Endothelial cell of umbilical vein (primary cell): ENCODE measurements around the gene FAM210A. TPM values are rescaled to one million over a fixed set of nuclear protein-coding genes. Genes with fewer than 3 reads are reported as not detected.

Source experiments
- BruUV-seq: library from RNA; stranded (reverse); fragments of 400-500 nt; replicated peaks from 2 replicates; lab custom pipeline; 2021; lab: Mats Ljungman, UMichigan
- CTCF ChIA-PET: fragments of 300-600, 350-600 bp; sonication (Branson Sonifier 250); formaldehyde crosslinking; loops from one replicate; lab custom pipeline; 2021; ENCODE audit warnings: antibody characterized with exemption, inconsistent platforms; lab: Charles Lee
- POLR2A ChIA-PET: fragments of 300-600, 350-600 bp; sonication (Branson Sonifier 250); formaldehyde crosslinking; loops from one replicate; lab custom pipeline; 2021; ENCODE audit warnings: antibody characterized with exemption, inconsistent platforms; lab: Charles Lee
- DNase-seq: peaks from one replicate; pipeline ENCODE4 v3.0.0-alpha.2; 2011; ENCODE audit warnings: low read depth, low spot score
- FAIRE-seq: peaks from 2 replicates; lab custom pipeline; 2011; peaks lifted over from hg19 to GRCh38; lab: Jason Lieb, UNC
- H2AFZ ChIP-seq: 2 replicates; pipeline ENCODE4 v1.6.0; 2012; ENCODE audit warnings: low read depth, low read length, control low read depth, inconsistent platforms
- H3K27ac ChIP-seq: 2 replicates; pipeline ENCODE4 v1.5.1; 2011; ENCODE audit warnings: low read depth, mild to moderate bottlenecking, control low read depth, low read length, moderate library complexity; ENCODE audit not compliant: insufficient read depth
- H3K27me3 ChIP-seq, 2 experiments: 2 replicates each; pipeline versions ENCODE4 v1.6.0 to v1.6.1; 2011; ENCODE audit warnings: low read length in 2 of 2, mixed read lengths in 1 of 2; ENCODE audit not compliant: control insufficient read depth in 2 of 2, insufficient read depth in 2 of 2
- H3K36me3 ChIP-seq, 2 experiments: 2 replicates in 1 of 2; 3 replicates in 1 of 2; pipeline ENCODE4 v1.5.1; 2011; ENCODE audit warnings: low read length in 2 of 2, mild to moderate bottlenecking in 1 of 2, moderate library complexity in 1 of 2; ENCODE audit not compliant: control insufficient read depth in 2 of 2, insufficient read depth in 2 of 2; ENCODE audit errors: extremely low read depth in 1 of 2
- H3K4me1 ChIP-seq: 3 replicates; pipeline ENCODE4 v1.5.1; 2011; ENCODE audit warnings: mild to moderate bottlenecking, low read length; ENCODE audit not compliant: control insufficient read depth, insufficient read depth; ENCODE audit errors: extremely low read depth
- H3K4me2 ChIP-seq: 2 replicates; pipeline ENCODE4 v1.6.1; 2011; ENCODE audit warnings: low read length, control low read depth, mixed read lengths; ENCODE audit not compliant: insufficient read depth
- H3K4me3 ChIP-seq, 3 experiments: fragments of 200-600 bp in 1 of 3; sonication (generic), shearing (Covaris generic) in 1 of 3; replicated peaks in 1 of 3; 2 replicates each; pipeline ENCODE4 v1.5.1; 2011 to 2016; ENCODE audit warnings: control low read depth in 3 of 3, low read length in 3 of 3, mild to moderate bottlenecking in 2 of 3, inconsistent platforms in 1 of 3, low read depth in 1 of 3, moderate library complexity in 1 of 3; ENCODE audit not compliant: insufficient read depth in 1 of 3
- H3K79me2 ChIP-seq: 2 replicates; pipeline ENCODE4 v1.6.0; 2012; ENCODE audit warnings: low read length, inconsistent platforms; ENCODE audit not compliant: control insufficient read depth, insufficient read depth
- H3K9ac ChIP-seq: replicated peaks from 2 replicates; pipeline ENCODE3; 2011; ENCODE audit warnings: low read length, control low read depth; ENCODE audit not compliant: insufficient read depth; ENCODE audit errors: extremely low read depth
- H3K9me1 ChIP-seq: replicated peaks from 3 replicates; pipeline ENCODE4 v1.6.0; 2011; ENCODE audit warnings: mild to moderate bottlenecking, low read length; ENCODE audit not compliant: control insufficient read depth, insufficient read depth; ENCODE audit errors: extremely low read depth
- H3K9me3 ChIP-seq: replicated peaks from 2 replicates; pipeline ENCODE4 v1.5.1; 2012; ENCODE audit warnings: low read length, inconsistent platforms; ENCODE audit not compliant: control insufficient read depth, insufficient read depth
- H4K20me1 ChIP-seq: replicated peaks from 2 replicates; pipeline ENCODE3; 2011; ENCODE audit warnings: mild to moderate bottlenecking, low read length; ENCODE audit not compliant: control insufficient read depth, insufficient read depth; ENCODE audit errors: extremely low read depth
- EZH2 ChIP-seq: IDR thresholded peaks from 2 replicates; pipeline ENCODE4 v1.6.1; 2012; ENCODE audit warnings: borderline replicate concordance, low read depth, mild to moderate bottlenecking, moderate library complexity, low read length, inconsistent platforms; ENCODE audit not compliant: severe bottlenecking
- FOS ChIP-seq: IDR thresholded peaks from 2 replicates; pipeline ENCODE4 v1.6.1; 2011; ENCODE audit warnings: mild to moderate bottlenecking, low read length, moderate library complexity, borderline replicate concordance; ENCODE audit not compliant: insufficient read depth
- GATA2 ChIP-seq: IDR thresholded peaks from 2 replicates; pipeline ENCODE4 v1.7.0; 2011; ENCODE audit warnings: low read depth, mild to moderate bottlenecking, moderate library complexity, mixed read lengths, low read length; ENCODE audit not compliant: insufficient read length, insufficient read depth
- JUN ChIP-seq: IDR thresholded peaks from 2 replicates; pipeline ENCODE4 v1.6.1; 2011; ENCODE audit warnings: borderline replicate concordance, low read depth; ENCODE audit not compliant: insufficient read length, insufficient read depth
- MYC ChIP-seq: IDR thresholded peaks from one replicate; pipeline ENCODE4 v1.6.1; 2011; ENCODE audit warnings: mild to moderate bottlenecking, low read depth, low read length
- POLR2A ChIP-seq: IDR thresholded peaks from 2 replicates; pipeline ENCODE4 v1.6.1; 2012; ENCODE audit warnings: low read depth, mild to moderate bottlenecking, control low read depth, low read length
- POLR2AphosphoS5 ChIP-seq: IDR thresholded peaks from 2 replicates; pipeline ENCODE4 v1.6.1; 2012; ENCODE audit warnings: low read depth, mild to moderate bottlenecking, control low read depth, low read length, moderate library complexity; ENCODE audit not compliant: insufficient read depth
- dilution Hi-C: fragments of 300-500 bp; cut with MboI; formaldehyde crosslinking; loops from one replicate; pipeline ENCODE4 v1.15.0; 2019; ENCODE audit warnings: low sequenced_read_pairs; ENCODE audit not compliant: extremely low pct_ligation_motif_present
- intact Hi-C: fragments of 100-400 bp; cut with micrococcal nuclease; formaldehyde crosslinking; loops from one replicate; pipeline ENCODE4 v1.10.0; 2022
- polyA plus RNA-seq, 4 experiments: library from polyadenylated mRNA; depleted of rRNA in 3 of 4; stranded (reverse) in 3 of 4; unstranded in 1 of 4; fragments of >200 nt; gene quantifications; 2 replicates each; pipeline versions ENCODE4 v1.2.1 to v1.2.3, GENCODE V29; 2011 to 2012; ENCODE audit warnings: missing spikeins in 1 of 4
- total RNA-seq: library from RNA; stranded (reverse); gene quantifications from 2 replicates; pipeline ENCODE4 v1.2.3, GENCODE V29; 2021
- TF ChIP-seq, protein P1 (sequence below), 2 donors: IDR thresholded peaks; 1 replicate in 1 of 2; 2 replicates in 1 of 2; pipeline ENCODE4 v1.5.1; 2011; ENCODE audit warnings: low read length in 2 of 2, mild to moderate bottlenecking in 2 of 2, moderate library complexity in 2 of 2, control low read depth in 1 of 2, inconsistent platforms in 1 of 2, low read depth in 1 of 2; ENCODE audit not compliant: insufficient read depth in 1 of 2; ENCODE audit errors: extremely low read depth in 1 of 2
- TF ChIP-seq, protein P2 (sequence below): IDR thresholded peaks from 2 replicates; pipeline ENCODE4 v1.6.1; 2011; ENCODE audit not compliant: insufficient read depth, insufficient read length

Gene FAM210A
- total and polyA plus RNA-seq, 2 donors (not counting 3 experiments of a cell fraction or from before 2014, with no cell fraction given) = 7.1 to 17.3 TPM

DNA sequence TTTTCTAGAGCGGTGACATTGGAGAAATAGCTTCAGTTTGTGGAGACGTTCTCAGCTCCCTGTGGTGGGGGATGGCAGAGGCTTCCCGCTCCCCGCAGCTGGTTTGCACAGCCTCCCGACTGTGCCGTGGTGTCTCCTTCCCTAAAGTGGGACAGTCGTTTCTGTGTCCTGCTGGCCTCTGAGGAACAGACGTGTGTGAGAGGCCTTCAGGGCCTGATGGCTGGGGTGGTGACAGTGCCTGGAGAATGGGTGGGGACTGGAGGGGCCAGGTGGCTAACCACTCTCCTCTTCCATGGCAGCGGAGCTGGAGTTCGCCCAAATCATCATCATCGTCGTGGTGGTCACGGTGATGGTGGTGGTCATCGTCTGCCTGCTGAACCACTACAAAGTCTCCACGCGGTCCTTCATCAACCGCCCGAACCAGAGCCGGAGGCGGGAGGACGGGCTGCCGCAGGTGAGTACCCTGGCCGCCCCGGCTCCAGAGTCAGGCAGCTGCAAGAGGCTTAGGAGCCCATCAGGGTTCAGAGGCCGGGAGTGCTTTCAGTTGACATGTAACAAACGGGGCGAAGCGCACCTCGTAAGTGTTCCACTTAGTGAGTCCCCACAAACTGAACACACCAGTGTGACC, 105.4 kb downstream of the FAM210A start:
- Histone ChIP-seq H3K9ac (no peak overlapping the region), H4K20me1 (no peaks in the 10 kb centered on the region), H3K4me1 (peaks cover 6% of the 10 kb centered on the region), H3K27ac (no peak overlapping the region), H3K9me1 (no peaks in the 10 kb centered on the region), H3K36me3 (no peaks in the 10 kb centered on the region), H2AFZ (no peak overlapping the region), H3K27me3 (no peaks in the 10 kb centered on the region), H3K4me2 (no peak overlapping the region), H3K9me3 (no peaks in the 10 kb centered on the region), H3K4me3 (no peak overlapping the region), H3K79me2 (no peaks in the 10 kb centered on the region)
- TF ChIP-seq, protein P1, sequence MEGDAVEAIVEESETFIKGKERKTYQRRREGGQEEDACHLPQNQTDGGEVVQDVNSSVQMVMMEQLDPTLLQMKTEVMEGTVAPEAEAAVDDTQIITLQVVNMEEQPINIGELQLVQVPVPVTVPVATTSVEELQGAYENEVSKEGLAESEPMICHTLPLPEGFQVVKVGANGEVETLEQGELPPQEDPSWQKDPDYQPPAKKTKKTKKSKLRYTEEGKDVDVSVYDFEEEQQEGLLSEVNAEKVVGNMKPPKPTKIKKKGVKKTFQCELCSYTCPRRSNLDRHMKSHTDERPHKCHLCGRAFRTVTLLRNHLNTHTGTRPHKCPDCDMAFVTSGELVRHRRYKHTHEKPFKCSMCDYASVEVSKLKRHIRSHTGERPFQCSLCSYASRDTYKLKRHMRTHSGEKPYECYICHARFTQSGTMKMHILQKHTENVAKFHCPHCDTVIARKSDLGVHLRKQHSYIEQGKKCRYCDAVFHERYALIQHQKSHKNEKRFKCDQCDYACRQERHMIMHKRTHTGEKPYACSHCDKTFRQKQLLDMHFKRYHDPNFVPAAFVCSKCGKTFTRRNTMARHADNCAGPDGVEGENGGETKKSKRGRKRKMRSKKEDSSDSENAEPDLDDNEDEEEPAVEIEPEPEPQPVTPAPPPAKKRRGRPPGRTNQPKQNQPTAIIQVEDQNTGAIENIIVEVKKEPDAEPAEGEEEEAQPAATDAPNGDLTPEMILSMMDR (IDR thresholded peaks at IDR 0.05; ENCODE audit: extremely low read depth in 1 of 2, insufficient read depth in 1 of 2, low read depth in 1 of 2, low read length in 2 of 2) = no peak
- TF ChIP-seq MYC (no peak), POLR2A (no peak), FOS (no peak), GATA2 (no peak), POLR2AphosphoS5 (no peak), EZH2 (no peak), JUN (no peak)
- TF ChIP-seq, protein P2, sequence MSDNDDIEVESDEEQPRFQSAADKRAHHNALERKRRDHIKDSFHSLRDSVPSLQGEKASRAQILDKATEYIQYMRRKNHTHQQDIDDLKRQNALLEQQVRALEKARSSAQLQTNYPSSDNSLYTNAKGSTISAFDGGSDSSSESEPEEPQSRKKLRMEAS = no peak
- dilution Hi-C loops (no loop called here), intact Hi-C loops (no loop called here)
- ChIA-PET CTCF (interaction anchor here (0.8 to 0.9 kb wide), 2 partner anchors 9 to 65 kb away, joined by 3 to 4 read pairs; no protein-coding TSS in a partner anchor), POLR2A (no interaction called here)
- BruUV-seq = no TSS peak
- FAIRE-seq (no peak), DNase-seq (no peak)
